SK-N-DZ (cell line): ENCODE data around the gene C10orf62. TPM values are rescaled to one million over a fixed set of nuclear protein-coding genes. Genes with fewer than 3 reads are reported as not detected.
"Not testable (repeated sequence)": the region's sequence is repeated elsewhere in the genome, so short reads cannot be mapped to it uniquely, and the experiment has no call there.

Experiments used
- DNase-seq: peaks from one replicate; pipeline ENCODE4 v3.0.0-alpha.2; 2015; ENCODE audit warnings: low spot score
- polyA plus RNA-seq, 2 experiments: library from polyadenylated mRNA; depleted of rRNA; stranded (reverse); fragments of >200 nt; gene quantifications; 2 replicates each; pipeline ENCODE4 v1.2.3, GENCODE V29; 2014

C10orf62 gene
- polyA plus RNA-seq (2014; cell fraction: cytosol; rRNA removed) = 0.32 TPM in 1 of 2 replicates, not detected in the other
- 0.16 and 0.19 TPM in 2 replicates for polyA plus RNA-seq (2014; cell fraction: nucleus; rRNA removed)

DNA sequence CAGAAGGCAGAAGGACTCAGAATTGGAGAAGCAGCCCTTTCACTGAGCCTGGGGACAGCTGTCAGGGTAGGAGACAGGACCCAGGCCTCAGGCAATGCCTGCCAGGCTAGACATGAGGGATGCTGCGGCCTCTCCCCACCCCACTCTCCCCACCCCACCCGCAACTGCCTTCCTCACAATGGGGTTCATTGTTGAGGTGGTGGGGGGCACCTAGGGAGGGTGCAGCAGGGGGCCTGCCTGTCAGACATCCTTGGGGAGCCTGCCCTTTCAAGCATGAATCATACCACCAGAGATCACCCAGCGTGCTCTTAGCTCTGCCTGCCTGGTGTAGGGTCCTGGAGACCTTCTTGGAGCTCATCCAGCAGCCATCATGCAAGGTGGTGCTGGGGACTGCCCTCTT, at the start of gene C10orf62:
TSS of gene C10orf62 (plus strand) at position 243 of the 400 bp plus-strand sequence. CDS start 177 bp downstream, outside the sequence.
- DNase-seq = no peak

GRCh38 chr10:97540669-97541500, 48.6 kb upstream of the C10orf62 start:
- DNase-seq = no peak

- no peak for DNase-seq
Observed at GRCh38 chr10:97542169-97543024, 47.1 kb upstream of the C10orf62 start.

DNA sequence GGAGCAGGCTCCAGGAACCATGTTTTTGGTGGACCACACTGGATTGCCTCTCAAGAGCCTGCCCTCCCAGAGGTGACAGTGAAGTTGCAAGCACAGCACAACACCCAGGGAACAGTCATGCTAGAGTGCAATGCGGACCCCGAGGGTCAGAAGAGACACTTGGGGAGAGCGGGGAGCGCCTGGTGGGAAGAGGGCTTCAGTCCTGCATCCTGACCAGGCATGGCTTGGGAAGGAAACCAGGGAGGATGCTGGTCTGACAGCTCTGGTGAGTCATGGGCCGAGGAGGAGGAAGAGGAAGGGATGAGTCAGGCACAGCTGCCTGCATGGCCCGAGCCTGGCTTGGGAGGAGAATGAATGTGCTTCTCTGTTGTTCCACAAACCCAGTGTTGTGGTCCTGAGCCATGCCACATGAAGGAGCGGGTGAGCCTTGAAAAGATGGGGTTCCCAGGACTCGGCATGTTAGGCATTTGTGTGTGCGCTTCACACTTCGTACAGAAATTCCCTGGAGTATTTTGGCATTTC, 46.4 kb upstream of the C10orf62 start:
- no peak for DNase-seq

DNA sequence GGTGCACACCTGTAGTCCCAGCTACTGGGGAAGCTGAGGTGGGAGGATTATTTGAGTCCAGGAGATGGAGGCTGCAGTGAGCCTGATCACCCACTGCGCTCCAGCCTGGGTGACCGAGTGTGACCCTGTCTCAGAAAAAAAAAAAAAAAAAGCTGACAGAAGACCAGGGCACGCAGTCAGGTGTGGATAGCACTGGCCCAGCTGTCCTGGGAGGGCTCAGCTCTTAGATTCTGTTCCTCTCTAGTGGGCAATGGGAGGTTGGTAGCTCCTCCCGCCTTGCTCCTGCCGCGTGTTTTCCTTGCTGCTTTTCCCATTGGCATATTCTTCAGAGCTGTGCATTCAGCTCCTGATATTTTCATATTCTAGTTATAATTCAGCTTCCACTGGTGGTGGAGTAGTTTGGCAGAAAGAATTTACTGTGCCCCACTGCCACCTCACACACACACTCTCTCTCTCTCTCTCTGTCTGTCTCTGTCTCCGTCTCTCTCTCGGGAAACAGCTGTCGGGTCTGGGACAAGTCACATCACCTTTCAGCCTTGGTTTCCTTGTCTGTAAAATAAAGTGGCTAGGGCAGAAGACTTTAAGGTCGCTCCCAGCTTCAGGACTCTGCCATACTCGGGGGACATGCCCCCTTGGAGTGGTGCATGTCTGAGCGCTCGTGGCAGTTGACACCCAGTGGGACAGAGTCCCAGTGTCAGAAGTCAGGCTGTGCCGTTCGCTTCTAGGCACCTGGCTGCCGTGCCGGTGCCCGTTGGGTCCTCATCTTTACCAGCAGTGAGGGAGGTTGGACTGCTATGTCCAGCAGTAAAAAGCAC, 42.9 kb upstream of the C10orf62 start:
- no peak for DNase-seq

GRCh38 chr10:97547271-97547600, 42.3 kb upstream of the C10orf62 start:
- no peak for DNase-seq

GRCh38 chr10:97547962-97548361, 41.6 kb upstream of the C10orf62 start:
- DNase-seq = no peak

- DNase-seq = no peak
Observed at GRCh38 chr10:97548828-97549455, 40.6 kb upstream of the C10orf62 start.

GRCh38 chr10:97549587-97550322, 39.8 kb upstream of the C10orf62 start:
- peak; percentile 51 for DNase-seq

DNA sequence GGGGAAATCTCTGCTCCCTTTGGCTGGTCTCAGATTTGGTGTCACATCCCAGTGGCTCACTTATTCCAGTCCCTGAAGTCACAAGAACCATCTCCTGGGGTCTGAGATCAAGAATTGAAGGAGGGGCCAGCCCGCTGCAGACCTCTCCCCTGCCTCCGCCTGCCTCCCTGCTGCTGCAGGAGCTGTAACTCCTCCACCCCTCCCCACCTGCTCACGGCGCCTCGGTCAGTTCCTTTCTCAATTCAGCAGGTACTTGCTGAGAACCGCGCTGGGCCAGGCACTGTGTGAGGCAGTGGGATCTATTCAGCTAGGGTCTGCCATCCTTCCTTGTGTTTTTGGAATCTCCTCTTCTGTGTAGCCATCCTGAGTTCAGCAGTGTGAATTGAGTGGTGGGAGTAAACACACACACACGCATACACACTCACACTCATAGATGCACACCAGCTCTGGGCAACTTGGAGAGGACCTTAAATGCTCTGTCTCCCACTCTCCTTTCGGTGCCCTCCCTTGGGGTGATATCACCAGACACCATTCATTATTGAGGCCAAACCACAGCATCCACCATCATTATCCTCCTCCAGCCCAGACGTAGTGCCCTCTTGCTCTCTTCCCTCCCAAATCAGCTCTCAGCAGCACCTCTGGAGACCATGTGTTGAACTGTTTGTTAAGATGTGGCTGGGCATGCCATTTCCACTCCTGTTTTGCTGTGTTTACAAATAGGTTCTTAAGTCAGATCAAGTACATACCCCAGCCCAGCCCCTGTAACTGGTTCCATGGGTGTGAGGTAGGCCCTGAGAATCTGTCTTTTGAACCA, 39.0 kb upstream of the C10orf62 start:
- no peak for DNase-seq

GRCh38 chr10:97551271-97551670, 38.2 kb upstream of the C10orf62 start:
- DNase-seq = no peak

- peak; percentile 57 for DNase-seq
Observed at GRCh38 chr10:97553575-97554031, 35.9 kb upstream of the C10orf62 start.

- not testable (repeated sequence) for DNase-seq
Observed at GRCh38 chr10:97554336-97554735, 35.2 kb upstream of the C10orf62 start.

GRCh38 chr10:97555541-97555940, 34.0 kb upstream of the C10orf62 start:
- DNase-seq = not testable (repeated sequence)

DNA sequence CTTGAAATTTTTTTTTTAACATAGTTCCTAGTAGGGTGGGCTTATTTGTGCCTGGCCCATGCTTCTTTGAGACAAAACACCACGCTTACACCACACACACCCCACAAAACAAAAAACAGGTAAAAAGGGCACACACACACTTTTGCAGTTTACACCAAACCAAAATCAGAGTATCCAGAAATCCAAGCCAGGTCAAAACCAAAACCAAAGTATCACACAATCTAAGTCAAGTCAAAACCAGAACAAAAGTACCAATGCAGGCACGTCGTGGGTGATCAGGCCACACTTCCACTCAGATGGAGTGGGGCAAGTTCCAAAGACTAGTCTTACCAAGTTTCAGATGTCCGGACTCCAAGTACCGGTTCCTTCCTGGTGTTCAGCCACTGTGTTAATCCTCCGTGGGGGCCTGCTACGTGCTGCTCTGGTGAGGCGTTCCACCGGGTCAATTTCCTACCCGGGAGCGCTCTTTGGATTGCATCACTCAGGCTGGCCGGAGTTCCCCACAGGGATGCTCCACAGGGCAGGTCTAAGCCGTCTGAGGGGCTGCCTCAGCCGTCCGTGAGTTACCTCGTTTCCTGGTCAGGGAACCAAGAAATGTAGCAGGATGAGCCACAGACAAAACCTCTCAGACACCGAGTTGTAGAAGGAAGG, 28.7 kb upstream of the C10orf62 start:
- not testable (repeated sequence) for DNase-seq

DNA sequence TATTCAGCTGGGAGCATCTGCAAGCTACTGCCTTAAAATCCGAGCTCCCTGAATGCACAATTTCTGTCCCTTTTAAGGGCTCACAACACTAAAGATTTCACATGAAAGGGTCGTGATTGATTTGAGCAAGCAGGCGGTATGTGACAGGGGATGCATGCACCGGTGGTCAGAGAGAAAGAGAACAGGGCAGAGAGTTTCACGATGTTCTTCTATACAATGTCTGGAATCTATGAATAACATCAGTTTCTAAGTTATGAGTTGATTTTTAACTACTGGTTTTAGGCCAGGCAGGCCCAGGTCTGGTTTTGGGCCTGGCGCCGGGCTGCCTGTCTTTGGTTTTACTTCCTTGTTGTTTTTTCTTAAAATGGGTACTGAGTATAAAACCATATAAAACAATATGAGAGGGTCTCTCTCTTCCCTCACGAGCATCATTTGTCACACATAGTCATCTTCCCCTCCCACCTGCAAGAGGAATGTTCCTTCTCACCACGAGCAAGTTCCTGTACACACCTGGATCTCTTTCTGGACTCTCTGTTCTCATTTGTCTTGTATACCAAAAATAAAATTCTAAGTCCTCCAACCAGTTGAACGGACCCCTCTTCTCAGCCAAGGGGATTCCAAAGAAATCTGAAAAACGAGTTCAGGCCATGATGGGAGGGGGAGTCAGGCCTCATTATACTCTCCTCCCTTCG, 28.0 kb upstream of the C10orf62 start:
- DNase-seq = not testable (repeated sequence)

- DNase-seq = not testable (repeated sequence)
Observed at GRCh38 chr10:97562329-97562728, 27.2 kb upstream of the C10orf62 start.

GRCh38 chr10:97563337-97563736, 26.2 kb upstream of the C10orf62 start:
- no peak for DNase-seq
